Measurements from ENCODE around the gene ESCO1.

DNA sequence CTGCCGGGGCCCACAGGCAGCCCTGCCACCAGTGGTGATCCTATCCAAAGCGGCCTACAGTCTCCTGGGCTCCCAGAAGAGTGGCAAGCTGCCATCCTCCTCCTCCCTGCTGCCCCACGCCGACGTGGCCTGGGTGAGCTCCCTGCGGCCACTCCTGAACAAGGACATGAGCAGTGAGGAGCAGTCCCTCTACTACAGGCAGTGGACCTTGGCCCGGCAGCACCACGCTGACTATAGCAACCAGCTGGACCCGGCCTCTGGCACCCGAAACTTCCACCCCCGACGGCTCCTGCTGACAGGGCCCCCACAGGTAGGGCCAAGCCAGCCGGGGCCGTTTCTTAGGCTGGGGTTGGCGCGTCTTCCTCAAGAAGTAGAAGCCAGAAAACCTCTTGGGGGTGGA, 100.5 kb downstream of the ESCO1 start:
- TF ChIP-seq, protein P1, sequence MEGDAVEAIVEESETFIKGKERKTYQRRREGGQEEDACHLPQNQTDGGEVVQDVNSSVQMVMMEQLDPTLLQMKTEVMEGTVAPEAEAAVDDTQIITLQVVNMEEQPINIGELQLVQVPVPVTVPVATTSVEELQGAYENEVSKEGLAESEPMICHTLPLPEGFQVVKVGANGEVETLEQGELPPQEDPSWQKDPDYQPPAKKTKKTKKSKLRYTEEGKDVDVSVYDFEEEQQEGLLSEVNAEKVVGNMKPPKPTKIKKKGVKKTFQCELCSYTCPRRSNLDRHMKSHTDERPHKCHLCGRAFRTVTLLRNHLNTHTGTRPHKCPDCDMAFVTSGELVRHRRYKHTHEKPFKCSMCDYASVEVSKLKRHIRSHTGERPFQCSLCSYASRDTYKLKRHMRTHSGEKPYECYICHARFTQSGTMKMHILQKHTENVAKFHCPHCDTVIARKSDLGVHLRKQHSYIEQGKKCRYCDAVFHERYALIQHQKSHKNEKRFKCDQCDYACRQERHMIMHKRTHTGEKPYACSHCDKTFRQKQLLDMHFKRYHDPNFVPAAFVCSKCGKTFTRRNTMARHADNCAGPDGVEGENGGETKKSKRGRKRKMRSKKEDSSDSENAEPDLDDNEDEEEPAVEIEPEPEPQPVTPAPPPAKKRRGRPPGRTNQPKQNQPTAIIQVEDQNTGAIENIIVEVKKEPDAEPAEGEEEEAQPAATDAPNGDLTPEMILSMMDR (IDR thresholded peaks at IDR 0.05 in 8 of 11, conservative IDR thresholded peaks at IDR 0.05 in 3 of 11), result no peak
- no peak for TF ChIP-seq POLR2A (IDR thresholded peaks at IDR 0.05)

Data from spleen (tissue), 7 donors.